ENCODE data around the gene CENPO.
"Not testable (repeated sequence)": the region's sequence is repeated elsewhere in the genome, so short reads cannot be mapped to it uniquely, and the experiment has no call there.

CENPO gene

GRCh38 chr2:24791452-24791851 is 1.8 kb upstream of the CENPO start:
- no peak for DNase-seq

GRCh38 chr2:24792542-24792873 is 717 bp upstream of the CENPO start:
- no peak for DNase-seq

- no peak for DNase-seq
Measured at GRCh38 chr2:24793761-24794435, 673 bp downstream of the CENPO start.

- DNase-seq, result no peak
Measured at GRCh38 chr2:24797644-24798043, 4.4 kb downstream of the CENPO start.

- DNase-seq, result not testable (repeated sequence)
Measured at GRCh38 chr2:24800487-24800886, 7.3 kb downstream of the CENPO start.

- DNase-seq, result not testable (repeated sequence)
Measured at GRCh38 chr2:24805811-24806660, 12.8 kb downstream of the CENPO start.

- DNase-seq, result no peak
Measured at GRCh38 chr2:24806661-24807036, 13.4 kb downstream of the CENPO start.

- no peak for DNase-seq
Measured at GRCh38 chr2:24809316-24810007, 16.2 kb downstream of the CENPO start.

- DNase-seq, result no peak
Measured at GRCh38 chr2:24813691-24814137, 20.5 kb downstream of the CENPO start.

GRCh38 chr2:24814516-24814915 is 21.3 kb downstream of the CENPO start:
- DNase-seq, result no peak

GRCh38 chr2:24815171-24815570 is 21.9 kb downstream of the CENPO start:
- no peak for DNase-seq

GRCh38 chr2:24816404-24816803 is 23.2 kb downstream of the CENPO start:
- no peak for DNase-seq

- no peak for DNase-seq
Measured at GRCh38 chr2:24816884-24817283, 23.7 kb downstream of the CENPO start.

- DNase-seq, result no peak
Measured at GRCh38 chr2:24818721-24819167, 25.5 kb downstream of the CENPO start.

- no peak for DNase-seq
Measured at GRCh38 chr2:24819442-24820174, 26.4 kb downstream of the CENPO start.

GRCh38 chr2:24820175-24820513 is 26.9 kb downstream of the CENPO start:
- no peak for DNase-seq

GRCh38 chr2:24820598-24821432 is 27.6 kb downstream of the CENPO start:
- DNase-seq, result no peak

GRCh38 chr2:24821433-24821891 is 28.2 kb downstream of the CENPO start:
- DNase-seq, result no peak

- DNase-seq, result no peak
Measured at GRCh38 chr2:24822049-24822706, 29.0 kb downstream of the CENPO start.

- no peak for DNase-seq
Measured at GRCh38 chr2:24824071-24824588, 30.9 kb downstream of the CENPO start.
